Sigmoid colon (tissue), 4 donors: ENCODE measurements around the gene NUP214.

Source experiments
- EP300 ChIP-seq, 4 donors: sonication (generic); formaldehyde crosslinking; IDR thresholded peaks; one replicate each; pipeline ENCODE4 v1.6.1; 2017; ENCODE audit warnings: antibody characterized with exemption in 4 of 4
- POLR2A ChIP-seq, 2 donors: fragments of 450-650 bp; IDR thresholded peaks; one replicate each; pipeline ENCODE4 v1.6.1; 2016; ENCODE audit warnings: antibody characterized with exemption in 2 of 2, mild to moderate bottlenecking in 2 of 2, moderate library complexity in 2 of 2
- POLR2AphosphoS5 ChIP-seq, 4 donors: sonication (generic); formaldehyde crosslinking; IDR thresholded peaks; one replicate each; pipeline ENCODE4 v1.6.1; 2017; ENCODE audit warnings: antibody characterized with exemption in 4 of 4
- TF ChIP-seq, protein P1 (sequence below), 4 experiments: fragments of 450-650 bp in 3 of 4; fragments of 200-600 bp in 1 of 4; IDR thresholded peaks; one replicate each; pipeline ENCODE4 v1.5.1; 2016 to 2019; ENCODE audit warnings: antibody characterized with exemption in 4 of 4, mild to moderate bottlenecking in 3 of 4, moderate library complexity in 2 of 4

DNA sequence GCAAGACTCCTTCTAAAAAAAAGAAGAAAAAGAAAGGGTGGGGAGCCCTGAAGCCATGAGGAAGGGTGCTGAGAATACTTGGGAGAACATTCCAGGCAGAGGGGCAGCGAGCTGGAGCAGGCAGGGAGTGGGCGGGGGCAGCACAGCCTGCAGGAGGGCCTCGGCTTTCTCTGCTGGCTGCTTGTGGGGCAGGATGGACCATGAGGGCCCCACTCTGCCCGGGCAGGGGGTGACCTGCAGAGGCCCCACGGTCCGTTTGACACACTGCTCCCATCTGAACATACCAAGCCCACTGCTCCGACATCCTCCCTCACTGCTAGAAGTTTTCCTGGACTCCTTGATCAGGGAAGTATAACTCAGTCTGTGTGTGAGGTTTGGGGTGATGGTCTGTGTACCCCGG lies 11.7 kb upstream of the NUP214 start:
- TF ChIP-seq, protein P1, sequence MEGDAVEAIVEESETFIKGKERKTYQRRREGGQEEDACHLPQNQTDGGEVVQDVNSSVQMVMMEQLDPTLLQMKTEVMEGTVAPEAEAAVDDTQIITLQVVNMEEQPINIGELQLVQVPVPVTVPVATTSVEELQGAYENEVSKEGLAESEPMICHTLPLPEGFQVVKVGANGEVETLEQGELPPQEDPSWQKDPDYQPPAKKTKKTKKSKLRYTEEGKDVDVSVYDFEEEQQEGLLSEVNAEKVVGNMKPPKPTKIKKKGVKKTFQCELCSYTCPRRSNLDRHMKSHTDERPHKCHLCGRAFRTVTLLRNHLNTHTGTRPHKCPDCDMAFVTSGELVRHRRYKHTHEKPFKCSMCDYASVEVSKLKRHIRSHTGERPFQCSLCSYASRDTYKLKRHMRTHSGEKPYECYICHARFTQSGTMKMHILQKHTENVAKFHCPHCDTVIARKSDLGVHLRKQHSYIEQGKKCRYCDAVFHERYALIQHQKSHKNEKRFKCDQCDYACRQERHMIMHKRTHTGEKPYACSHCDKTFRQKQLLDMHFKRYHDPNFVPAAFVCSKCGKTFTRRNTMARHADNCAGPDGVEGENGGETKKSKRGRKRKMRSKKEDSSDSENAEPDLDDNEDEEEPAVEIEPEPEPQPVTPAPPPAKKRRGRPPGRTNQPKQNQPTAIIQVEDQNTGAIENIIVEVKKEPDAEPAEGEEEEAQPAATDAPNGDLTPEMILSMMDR (IDR thresholded peaks at IDR 0.05): no peak
- no peak for TF ChIP-seq POLR2A (IDR thresholded peaks at IDR 0.05)
- TF ChIP-seq EP300 (IDR thresholded peaks at IDR 0.05): no peak
- TF ChIP-seq POLR2AphosphoS5 (IDR thresholded peaks at IDR 0.05): no peak
